HG02759 (cell line): ENCODE measurements around the gene FXYD1.

Experiments
- ATAC-seq: cut with Tn5 transposase; IDR thresholded peaks from one replicate; pipeline ENCODE4 v1.9.1; 2021; ENCODE audit warnings: mild to moderate bottlenecking, moderate library complexity; ENCODE audit not compliant: unreplicated experiment

The FXYD1 gene

DNA sequence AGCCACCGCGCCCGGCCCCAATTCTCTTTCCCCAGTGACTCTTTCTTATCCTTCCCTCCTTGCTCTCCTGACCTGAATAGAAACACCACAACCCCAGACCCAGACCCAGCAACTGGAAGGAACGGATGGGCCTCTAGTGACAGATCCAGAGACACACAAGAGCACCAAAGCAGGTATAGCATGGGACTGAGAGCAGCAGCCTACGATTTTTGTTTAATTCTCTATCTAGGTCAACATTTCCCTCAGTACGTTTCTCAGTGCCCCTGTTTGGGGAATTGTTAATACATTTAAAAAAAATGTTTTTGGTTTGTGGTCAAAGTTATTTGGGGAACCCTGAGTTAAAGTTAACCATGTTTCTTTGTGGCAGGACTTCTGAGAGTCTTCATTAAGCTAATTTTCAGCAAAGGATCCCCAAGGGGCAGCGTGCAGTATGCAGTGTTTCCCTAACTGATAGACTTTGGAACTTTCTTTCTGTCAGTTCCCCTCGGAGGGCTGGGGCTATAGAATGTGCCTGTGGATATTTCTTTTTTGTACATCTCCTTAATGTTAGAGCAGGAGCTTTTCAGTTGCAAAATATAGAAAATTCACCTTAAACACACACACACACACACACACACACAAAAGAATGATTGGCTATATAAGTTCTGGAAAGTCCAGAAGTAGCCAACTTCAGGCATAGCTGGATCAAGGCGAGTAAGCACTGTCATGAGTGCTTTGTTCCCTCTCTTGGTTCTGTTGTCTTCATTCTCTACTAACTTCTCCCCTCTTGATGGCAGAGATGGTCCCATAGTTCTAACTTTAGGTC, 22.2 kb downstream of the FXYD1 start:
- ATAC-seq: no peak

- no peak for ATAC-seq
These were observed 22.8 kb downstream of the FXYD1 start for GRCh38 chr19:35161434-35161743.

- ATAC-seq: no peak
These were observed 24.1 kb downstream of the FXYD1 start for GRCh38 chr19:35162471-35163326.

GRCh38 chr19:35164418-35164817, 25.8 kb downstream of the FXYD1 start:
- no peak for ATAC-seq

- ATAC-seq: no peak
These were observed 26.8 kb downstream of the FXYD1 start for GRCh38 chr19:35165200-35166058.

DNA sequence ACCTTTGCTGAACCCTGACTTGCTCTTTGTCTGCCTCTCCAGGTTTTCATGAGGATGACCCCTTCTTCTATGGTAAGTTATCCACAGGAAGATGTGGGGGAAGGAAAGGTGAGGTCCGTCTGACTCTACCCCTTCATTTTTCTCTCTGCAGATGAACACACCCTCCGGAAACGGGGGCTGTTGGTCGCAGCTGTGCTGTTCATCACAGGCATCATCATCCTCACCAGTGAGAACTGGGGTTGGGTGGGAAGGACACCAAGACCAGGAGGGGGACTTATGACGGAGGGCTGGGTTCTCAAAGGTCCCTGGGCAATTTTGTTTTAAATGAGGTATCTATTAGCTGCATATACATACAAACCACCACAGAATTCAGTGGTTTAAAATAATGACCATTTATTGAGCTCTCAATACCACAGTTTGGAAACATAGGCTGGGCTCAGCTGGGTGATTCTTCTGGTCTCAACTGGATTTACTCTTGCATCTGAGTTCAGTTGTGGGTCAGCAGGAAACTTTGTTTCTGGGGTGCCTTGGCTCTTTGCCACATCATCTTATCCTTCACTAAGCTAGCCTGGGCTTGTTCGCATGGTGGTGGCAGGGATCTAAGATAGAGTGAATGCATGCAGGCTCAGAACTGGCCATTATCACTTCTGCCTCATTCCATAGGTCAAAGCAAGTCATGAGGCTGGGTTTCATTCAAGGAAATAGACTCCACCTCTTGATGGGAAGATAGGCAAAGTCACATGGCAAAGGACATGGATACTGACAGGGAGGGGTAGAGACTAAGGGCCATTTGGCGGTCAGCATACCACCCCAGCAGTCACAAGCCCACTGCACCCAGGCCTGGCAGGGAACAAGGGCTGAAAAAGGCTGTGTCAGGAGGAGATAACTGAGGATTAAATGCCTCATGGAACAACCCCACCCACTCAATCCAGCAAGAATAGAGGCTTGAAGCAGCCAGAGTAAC, 27.8 kb downstream of the FXYD1 start:
- no peak for ATAC-seq

- ATAC-seq: no peak
These were observed 28.9 kb downstream of the FXYD1 start for GRCh38 chr19:35167251-35168119.

- ATAC-seq: no peak
These were observed 29.6 kb downstream of the FXYD1 start for GRCh38 chr19:35168196-35168595.

DNA sequence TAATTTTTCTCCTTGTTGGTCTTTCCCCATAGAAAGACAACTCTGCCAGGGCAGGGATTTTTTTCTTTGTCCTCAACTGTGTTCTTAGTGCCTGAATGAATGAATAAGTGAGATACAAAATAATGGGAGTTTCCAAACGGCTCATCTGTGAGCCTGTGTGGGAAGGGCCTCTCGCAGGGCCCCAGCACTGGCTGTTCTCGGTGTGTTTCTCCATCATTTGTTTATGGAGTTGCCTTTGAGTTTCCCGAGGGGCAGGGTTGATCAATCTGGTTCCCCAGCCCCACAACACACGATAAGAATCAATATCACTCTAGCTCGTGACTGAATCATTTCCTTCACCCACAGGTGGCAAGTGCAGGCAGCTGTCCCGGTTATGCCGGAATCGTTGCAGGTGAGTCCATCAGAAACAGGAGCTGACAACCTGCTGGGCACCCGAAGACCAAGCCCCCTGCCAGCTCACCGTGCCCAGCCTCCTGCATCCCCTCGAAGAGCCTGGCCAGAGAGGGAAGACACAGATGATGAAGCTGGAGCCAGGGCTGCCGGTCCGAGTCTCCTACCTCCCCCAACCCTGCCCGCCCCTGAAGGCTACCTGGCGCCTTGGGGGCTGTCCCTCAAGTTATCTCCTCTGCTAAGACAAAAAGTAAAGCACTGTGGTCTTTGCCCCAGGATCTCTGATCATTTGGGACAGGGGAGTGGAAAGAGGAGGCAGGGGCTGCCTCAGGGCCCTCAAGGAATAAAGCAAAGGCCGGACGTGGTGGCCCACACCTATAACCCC, 30.8 kb downstream of the FXYD1 start:
- no peak for ATAC-seq

GRCh38 chr19:35170359-35171061, 31.9 kb downstream of the FXYD1 start:
- ATAC-seq: no peak

GRCh38 chr19:35171730-35172129, 33.1 kb downstream of the FXYD1 start:
- ATAC-seq: no peak

GRCh38 chr19:35174226-35174625, 35.6 kb downstream of the FXYD1 start:
- no peak for ATAC-seq

DNA sequence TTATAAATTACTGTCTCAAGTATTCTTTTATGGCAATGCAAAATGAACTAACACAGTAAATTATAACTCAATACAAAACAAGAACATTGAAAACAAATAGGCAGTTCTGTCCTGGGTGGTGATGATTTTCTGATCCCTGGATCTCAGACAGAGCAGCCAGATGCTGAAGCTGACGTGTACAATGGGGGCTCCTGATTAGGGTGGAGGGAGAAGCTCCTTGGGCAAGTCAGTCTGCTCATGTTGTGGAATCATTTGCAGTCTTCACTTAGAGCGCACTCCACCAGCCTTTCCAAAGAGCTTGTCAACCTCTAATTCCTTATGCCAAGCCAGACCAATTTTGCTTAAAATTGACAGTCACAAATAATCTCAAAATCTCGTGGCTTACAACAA, 37.6 kb downstream of the FXYD1 start:
- no peak for ATAC-seq

DNA sequence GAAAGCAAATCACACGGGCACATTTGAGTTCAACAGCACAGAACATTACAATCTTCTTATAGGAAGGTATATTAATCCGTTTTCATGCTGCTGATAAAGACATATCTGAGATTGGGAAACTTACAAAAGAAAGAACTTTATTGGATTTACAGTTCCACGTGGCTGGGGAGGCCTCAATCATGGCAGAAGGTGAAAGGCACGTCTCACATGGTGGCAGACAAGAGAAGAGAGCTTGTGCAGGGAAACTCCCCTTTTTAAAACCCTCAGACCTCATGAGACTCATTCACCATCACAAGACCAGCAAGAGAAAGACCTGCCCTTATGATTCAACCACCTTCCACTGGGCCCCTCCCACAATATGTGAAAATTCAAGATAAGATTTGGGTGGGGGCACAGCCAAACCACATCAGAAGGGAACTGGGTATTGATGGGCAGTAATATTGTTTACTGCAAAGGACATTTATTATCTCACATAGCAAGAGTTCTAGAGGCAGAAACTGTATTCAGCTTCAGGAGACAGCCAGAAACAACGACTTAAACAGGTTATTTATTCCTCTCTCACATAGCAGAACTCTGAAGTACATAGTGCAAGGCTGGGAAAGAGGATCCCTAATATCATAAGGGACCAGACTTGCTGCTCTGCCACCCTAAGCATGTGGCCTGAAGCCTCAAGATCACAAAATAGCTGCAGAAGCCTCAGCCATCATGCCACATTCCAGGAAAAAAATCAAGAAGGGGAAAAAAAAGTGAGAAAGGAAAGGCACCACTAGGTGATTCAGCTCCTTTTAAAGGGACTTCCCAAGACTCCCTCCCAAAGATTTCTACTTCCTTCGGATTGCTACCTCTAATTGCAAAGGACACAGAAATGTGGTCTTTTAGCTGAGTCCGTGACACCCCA, 39.0 kb downstream of the FXYD1 start:
- ATAC-seq: no peak

- ATAC-seq: no peak
These were observed 40.1 kb downstream of the FXYD1 start for GRCh38 chr19:35178701-35179100.

DNA sequence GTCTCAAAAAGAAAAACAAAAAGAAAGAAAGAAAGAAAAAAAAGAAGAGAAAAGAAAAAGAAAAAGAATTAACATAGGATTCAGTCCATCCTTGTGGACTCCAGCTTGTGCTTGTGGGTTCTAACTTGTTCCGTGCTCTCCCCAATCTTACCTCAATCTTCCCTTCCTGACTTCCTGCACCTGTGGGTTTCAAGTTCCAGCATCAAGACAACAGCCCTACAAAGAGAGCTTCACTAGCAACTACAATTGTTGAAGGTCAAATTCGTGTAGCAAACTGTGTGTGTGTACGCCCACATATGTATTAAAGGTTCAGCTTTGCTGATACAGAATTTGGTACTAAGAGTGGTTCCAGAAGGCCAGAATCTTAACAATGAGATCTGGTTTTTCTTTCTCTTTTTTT, 41.2 kb downstream of the FXYD1 start:
- no peak for ATAC-seq

DNA sequence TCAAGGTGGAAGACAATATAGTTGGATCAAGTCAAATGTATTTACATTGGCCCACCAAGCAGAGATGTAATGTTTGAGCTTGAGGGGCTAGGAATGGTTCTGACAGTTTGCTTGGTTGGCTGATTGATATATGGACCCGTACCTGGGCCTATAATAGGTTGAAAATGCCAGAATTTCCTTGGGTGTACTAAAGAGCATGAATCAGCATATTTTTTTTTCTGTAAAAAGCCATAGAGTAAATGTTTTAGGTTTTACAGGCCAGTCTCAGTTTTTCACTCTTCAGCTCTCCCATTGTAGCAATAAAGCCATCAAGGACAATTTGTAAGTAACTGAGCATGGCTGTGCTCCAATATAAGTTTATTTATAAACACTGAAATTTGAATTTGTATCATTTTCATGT, 42.8 kb downstream of the FXYD1 start:
- ATAC-seq: no peak
